OCI-LY7 (cell line): ENCODE results near the gene MMP20.

ENCODE experiments used
- EZH2phosphoT487 ChIP-seq: fragments of 200-600 bp; sonication (generic); IDR thresholded peaks from 2 replicates; pipeline ENCODE4 v1.6.1; 2018; ENCODE audit warnings: low read depth, borderline replicate concordance, mild to moderate bottlenecking, mixed run types, antibody characterized with exemption, low read length, moderate library complexity, mixed read lengths
- TF ChIP-seq, protein P1 (sequence below): fragments of 200-600 bp; sonication (generic); conservative IDR thresholded peaks from 2 replicates; pipeline ENCODE4 v1.5.1; 2014; ENCODE audit warnings: mild to moderate bottlenecking, antibody characterized with exemption, low read length, moderate library complexity, mixed read lengths

DNA sequence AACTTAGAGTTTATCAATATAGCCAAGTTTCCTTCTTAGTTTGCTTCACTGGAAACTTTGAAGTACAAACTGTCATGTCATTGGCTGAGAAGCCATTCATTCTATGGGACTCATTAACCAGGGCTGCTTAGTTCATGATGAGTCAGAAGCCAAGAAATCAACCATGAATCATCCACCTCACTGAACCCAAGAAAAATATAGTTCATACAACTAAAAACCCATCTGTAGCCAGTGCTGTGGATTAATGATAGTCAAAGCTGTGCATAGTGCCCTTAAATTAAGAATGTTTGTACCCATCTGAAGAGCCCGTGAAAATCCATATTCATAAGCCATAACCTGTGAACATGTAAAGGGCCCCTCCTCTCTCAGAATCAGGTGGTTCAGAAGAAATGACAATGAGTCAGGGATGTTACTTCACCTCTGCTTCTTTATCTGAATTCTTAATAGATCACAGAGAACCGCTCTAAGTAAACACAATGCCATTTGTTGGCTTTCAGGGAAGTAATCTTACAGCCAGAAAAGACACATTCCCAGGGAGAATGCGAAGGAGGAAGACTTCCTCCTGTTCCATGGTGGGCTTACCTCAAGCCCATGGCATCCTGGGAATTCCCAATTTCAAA, 25.4 kb downstream of the MMP20 start:
- TF ChIP-seq, protein P1, sequence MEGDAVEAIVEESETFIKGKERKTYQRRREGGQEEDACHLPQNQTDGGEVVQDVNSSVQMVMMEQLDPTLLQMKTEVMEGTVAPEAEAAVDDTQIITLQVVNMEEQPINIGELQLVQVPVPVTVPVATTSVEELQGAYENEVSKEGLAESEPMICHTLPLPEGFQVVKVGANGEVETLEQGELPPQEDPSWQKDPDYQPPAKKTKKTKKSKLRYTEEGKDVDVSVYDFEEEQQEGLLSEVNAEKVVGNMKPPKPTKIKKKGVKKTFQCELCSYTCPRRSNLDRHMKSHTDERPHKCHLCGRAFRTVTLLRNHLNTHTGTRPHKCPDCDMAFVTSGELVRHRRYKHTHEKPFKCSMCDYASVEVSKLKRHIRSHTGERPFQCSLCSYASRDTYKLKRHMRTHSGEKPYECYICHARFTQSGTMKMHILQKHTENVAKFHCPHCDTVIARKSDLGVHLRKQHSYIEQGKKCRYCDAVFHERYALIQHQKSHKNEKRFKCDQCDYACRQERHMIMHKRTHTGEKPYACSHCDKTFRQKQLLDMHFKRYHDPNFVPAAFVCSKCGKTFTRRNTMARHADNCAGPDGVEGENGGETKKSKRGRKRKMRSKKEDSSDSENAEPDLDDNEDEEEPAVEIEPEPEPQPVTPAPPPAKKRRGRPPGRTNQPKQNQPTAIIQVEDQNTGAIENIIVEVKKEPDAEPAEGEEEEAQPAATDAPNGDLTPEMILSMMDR, result no peak
- TF ChIP-seq EZH2phosphoT487, result no peak
